Measurements from ENCODE around the gene CDK6.
A peak's percentile ranks its signal among the peaks of the same experiment; 100 is the strongest.
"Not testable (repeated sequence)": the region's sequence is repeated elsewhere in the genome, so short reads cannot be mapped to it uniquely, and the experiment has no call there.

CDK6 gene

DNA sequence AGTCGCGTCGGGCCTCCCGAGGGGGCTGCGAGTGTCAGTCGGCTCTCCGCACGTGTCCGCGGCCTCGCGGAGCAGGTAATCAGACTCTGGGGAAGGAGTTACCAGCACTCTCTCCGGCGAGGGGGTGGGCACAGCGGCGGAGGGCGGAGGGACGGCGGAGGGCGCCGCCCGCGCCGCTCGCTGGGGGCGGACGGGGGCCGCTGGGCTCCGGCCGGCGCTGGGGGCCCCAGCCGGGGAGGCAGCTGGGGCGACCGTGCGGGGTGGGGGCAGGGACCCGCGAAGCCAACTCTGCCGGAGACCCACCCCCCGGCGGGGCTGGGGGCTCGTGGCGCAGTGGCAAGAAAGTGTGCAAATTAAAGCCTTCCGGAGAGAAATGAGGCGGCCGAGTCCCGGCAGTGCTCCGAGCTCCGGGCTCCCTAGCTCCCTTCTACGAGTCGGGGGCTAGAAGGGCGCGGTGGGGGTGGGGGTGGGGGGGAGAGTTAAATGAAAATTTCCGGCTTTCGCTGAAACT is at the start of gene CDK6:
TSS of gene CDK6 (minus strand) at position 85 of the 511 bp plus-strand sequence. CDS start 3,250 bp downstream, outside the sequence.
- peak in 1 of 2 experiments; percentile 55 for DNase-seq

DNA sequence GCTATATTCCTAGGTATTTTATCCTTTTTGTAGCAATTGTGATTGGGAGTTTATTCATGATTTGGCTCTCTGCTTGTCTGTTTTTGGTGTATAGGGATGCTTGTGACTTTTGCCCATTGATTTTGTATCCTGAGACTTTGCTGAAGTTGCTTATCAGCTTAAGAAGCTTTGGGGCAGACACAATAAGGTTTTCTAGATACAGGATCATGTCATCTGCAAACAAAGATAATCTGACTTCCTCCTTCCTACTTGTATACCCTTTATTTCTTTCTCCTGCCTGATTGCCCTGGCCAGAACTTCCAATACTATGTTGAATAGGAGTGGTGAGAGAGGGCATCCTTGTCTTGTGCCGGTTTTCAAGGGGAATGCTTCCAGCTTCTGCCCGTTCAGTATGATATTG is 49.7 kb upstream of the CDK6 start:
- not testable (repeated sequence) for DNase-seq

DNA sequence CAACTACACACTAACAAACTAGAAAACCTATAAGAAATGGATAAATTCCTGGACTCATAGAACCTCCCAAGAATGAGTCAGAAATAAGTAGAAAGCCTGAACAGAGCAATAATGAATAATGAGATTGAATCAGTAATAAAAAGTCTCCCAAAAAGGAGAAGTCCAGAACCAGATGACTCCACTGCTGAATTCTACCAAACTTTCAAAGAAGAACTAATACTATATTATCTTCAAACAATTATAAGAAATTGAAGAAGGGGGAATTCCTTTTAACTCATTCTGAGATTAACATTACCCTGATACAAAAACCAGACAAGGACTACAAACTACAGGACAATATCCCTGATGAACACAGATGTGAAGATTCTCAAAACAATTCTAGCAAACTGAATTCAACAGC is 47.8 kb upstream of the CDK6 start:
- no peak for DNase-seq

DNA sequence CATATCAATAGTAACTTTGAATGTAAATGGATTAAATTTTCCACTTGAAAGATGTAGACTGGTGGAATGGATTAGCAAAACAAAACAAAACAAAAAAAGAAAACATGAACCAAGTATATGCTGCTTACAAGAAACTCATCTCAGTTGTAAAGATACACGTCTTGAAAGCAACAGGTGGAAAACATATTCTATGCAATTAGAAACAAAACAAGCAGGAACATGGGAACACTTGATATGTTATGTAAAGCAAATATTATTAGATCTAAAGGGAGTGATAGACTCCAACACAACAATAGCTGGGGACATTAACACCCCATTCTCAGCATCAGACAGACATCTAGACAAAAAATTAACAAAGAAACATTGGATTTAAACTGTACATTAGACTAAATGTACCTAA is 46.4 kb upstream of the CDK6 start:
- DNase-seq, result no peak

DNA sequence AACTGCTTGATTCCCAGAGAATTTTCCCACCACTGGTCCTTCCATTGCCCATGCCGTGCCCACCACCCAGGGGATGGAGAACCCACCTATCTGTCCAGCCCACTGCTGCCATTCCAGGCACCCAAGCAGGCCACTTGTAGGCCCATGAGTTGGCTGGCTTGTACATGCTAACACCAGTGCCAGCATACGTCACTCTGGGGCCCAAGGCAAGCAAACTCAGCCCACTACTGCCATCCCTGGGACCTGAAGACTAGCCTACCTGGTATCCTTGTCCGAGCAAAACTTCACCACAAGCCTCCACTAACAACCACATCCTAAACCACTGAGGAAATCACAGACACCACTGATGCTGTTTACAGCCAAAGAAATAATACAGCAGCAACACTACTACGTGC is 44.7 kb upstream of the CDK6 start:
- no peak for DNase-seq

GRCh38 chr7:92880212-92881090 is 44.1 kb upstream of the CDK6 start:
- DNase-seq, result peak in 1 of 2 experiments; percentile 25

DNA sequence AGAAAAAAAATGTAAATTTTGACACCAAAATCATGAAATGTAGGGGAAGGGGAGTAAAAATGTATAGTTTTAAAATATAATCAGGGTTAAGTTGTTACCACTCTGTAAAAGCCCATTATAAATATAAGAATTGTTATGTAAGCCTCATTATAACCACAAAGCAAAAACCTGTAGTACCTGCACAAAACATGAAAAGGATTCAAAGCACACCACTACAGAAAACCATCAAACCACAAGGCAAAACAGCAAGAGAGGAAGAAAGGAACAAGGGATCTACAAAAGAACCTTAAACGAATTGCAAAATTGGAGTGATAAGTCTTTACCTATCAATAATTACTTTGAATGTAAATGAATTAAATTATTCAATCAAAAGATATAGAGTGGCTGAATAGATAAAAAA is 41.0 kb upstream of the CDK6 start:
- no peak for DNase-seq

DNA sequence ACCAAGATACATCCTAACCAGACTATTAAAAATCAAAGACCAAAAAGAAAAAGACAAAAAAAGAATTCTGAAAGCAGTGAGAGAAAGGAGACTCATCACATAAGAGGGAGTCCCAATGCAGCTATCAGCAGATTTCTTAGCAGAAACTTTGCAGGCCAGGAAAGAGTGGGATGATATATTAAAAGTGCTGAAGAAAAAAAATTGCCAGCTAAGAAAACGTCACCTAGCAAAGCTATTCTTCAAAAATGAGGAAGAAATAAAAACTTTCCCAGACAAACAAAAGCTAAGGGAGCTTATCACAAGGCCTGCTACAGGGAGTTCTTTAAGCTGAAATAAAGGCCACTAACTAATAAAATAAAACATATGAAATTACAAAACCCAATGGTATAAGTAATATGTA is 40.5 kb upstream of the CDK6 start:
- no peak for DNase-seq

DNA sequence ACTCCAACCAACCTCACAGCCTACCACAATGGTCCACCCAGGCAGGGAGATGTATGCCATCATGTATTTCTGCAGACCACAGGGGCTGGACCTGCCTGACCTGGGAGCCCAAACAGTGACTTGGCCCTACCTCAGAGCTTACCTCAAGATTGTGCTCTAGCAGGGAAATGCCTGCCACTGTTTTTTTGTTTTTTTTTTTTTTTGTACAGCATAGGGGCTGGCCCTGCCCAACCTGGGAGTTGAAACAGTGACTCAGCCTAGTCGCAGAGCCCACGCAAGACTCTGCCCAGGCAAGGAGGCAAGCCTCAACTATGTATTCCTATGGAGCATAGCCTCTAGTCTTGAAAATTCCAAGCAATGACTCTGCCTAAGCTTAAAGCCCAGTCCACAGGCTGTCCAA is 39.3 kb upstream of the CDK6 start:
- no peak for DNase-seq

- no peak for DNase-seq
Observed at GRCh38 chr7:92875173-92875572, 38.8 kb upstream of the CDK6 start.

DNA sequence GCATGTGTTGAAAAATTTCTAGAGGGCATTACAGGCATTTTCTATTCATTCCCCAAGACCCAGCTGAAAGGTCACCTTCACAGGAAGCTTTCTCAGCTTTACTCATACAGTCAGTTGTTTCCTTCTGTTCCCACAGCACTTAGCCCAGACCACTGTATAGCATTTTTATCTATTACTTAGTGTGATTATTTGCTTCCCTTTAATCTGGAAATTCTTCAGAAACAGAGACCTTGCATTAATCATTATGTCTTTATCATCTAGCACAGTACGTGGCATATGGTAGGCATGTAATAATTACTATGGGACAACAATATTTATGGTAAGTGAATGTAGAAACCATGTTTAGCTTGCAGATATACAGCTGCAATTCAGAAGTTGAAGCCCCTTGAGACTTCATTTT is 38.2 kb upstream of the CDK6 start:
- DNase-seq, result no peak

- DNase-seq, result no peak
Observed at GRCh38 chr7:92873776-92874175, 37.4 kb upstream of the CDK6 start.

DNA sequence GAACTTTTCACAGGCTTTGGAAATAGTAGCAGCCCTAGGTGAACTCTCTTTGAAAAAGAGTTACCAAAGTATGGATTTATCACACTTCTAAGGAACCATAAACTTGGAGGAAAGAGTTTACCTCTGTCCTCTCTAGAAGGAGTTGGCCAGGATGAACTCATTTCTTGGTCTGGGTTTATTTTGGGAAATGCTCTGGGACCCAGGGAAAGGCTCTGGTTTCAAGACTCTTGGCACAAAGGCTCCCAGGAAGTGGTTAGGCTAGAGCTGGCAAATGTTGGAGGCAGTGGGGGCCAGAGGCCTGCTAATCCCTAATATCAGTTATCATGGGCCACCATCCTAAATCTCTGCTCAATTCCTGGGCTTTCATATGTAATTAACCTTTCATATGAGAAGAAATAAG is 36.3 kb upstream of the CDK6 start:
- DNase-seq, result no peak

DNA sequence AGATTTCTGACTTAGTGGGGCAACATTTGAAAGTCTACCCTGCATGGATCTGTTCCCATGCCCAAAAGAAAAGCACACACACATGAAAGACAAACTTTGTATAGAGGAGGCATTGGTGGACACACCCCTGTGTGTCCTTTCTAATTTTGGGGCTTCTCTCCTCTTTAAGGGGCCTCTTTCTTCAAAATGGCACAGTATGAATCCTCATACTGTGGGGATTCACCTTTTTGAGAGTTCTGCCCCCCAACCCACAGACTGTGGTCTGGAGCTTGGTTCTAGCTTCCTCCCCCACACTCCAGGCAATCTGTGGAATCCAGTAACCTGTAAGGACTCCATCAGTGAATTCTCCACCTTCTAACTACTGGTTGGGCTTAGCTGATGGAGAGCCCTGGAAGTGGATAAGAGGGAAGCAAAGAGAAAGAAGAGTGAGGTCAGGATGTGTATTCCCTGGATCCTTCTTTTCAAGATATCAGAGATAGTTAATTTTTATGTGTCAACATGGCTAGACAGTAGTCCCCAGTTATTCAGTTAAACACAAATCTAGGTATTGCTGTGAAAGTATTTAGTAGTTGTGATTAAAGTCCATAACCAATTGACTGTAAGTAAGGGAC is 32.4 kb upstream of the CDK6 start:
- DNase-seq, result no peak

DNA sequence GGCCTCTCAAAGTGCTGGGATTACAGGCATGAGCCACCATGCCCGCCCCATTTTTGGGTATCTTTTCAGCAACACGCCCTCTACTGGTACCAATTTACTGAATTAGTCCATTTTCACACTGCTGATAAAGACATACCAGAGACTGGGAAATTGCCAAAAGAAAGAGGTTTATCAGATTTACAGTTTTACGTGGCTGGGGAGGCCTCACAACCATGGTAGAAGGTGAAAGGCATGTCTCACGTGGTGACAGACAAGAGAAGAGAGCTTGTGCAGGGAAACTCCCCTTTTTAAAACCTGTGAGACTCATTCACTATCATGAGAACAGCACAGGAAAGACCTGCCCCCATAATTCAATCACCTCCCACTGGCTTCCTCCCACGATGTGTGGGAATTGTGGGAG is 27.8 kb upstream of the CDK6 start:
- DNase-seq, result peak in 1 of 2 experiments; percentile 17

- DNase-seq, result no peak
Observed at GRCh38 chr7:92856436-92856835, 20.1 kb upstream of the CDK6 start.

- DNase-seq, result no peak
Observed at GRCh38 chr7:92854501-92855238, 18.3 kb upstream of the CDK6 start.

DNA sequence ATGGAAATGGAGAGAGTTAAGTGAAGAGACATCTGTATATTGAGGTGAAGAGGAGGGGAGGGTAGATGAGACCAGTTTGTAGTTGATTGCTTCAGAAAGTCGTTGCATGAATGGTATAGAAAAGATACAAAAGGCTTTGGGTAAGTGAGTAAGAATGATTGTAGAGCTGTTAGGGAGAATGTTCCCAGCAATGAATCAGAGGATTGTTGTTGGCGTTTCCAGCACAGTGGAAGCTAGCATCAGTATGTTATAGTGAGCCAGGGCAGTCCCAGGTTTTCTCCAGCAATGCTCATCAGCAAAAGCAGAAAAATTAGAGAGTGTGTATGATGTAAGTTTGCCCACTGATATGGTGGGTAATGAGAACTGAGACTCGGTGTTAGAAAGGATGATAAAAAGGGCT is 15.4 kb upstream of the CDK6 start:
- DNase-seq, result no peak

DNA sequence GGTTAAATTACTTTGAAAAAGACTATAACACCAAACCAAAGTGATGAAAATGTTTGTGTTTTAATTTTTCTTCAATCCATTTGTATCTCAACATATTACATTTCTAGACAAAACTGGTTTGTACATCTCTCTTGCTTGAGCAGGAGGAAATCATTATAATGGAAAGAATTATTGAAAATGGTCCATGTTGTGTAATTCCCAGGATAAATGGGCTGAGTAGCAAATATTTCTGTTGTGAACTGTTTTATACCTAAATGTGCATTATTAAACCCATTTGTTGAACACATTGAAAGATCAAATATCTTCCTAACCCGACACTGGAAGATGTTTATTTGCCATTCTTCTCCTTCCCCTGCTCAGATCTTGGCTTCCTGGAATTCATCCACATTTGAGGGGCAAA is 14.1 kb upstream of the CDK6 start:
- no peak for DNase-seq

DNA sequence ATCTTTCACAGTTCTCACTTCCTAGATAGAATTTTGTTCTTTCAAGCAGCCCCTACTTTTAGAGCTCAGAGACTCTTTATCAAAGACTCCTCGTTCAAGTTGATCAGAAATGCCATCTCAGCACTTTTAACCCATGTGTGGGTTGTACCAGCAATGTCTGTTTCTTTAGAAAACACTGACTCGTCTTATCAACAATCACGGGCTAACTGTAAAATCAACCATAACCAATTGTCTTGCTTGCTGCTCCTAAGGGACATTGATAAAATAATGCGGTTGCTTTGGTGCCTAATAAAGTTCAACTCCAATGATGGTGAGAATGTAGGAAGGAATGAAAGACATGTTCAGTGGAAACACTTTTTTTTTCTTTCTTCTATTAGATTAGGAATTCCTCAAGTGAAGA is 12.9 kb upstream of the CDK6 start:
- DNase-seq, result no peak

DNA sequence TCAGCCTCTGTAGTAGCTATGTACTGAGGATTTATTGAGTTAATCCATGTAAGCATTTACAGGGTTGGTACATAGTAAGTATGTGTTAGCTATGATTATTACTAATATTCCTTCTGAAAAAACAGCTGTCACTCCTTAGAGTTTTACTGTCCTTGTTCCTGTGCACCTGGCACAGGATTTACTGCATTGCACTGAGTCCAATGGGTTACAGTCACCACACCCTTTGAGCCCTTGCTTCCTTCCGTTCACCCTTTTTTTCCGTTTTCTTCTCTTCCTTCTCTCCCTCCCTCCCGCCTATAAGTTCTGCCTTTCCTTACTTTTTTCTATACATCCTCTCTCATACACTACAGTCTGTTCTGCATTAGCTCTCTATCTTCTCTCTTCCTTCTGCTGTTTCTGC is 12.5 kb upstream of the CDK6 start:
- DNase-seq, result no peak

- DNase-seq, result no peak
Observed at GRCh38 chr7:92848441-92848840, 12.1 kb upstream of the CDK6 start.

GRCh38 chr7:92847305-92847704 is 10.9 kb upstream of the CDK6 start:
- no peak for DNase-seq

DNA sequence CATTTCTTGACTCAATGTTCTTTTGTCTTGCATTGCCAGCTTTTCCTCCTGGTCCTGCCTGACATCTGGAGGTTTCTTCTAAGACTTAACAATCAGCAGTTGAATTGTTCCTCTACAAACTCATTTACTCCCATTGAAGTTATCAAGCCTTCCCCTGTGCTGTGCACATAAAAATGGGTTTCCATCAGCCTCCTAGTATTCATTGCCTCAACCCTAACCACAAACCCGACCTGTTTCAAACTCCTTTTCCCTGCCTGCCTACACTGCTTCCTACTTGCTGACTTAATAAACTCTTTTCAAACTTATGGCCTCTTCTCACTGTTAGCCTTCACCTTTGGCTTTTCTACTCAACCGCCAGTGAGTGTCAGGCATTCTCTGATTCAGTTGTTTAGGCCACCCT is 9.4 kb upstream of the CDK6 start:
- DNase-seq, result no peak
